Right lobe of liver (tissue), 6 donors: ENCODE results near the gene NRP2. TPM values are rescaled to one million over a fixed set of nuclear protein-coding genes. Genes with fewer than 3 reads are reported as not detected.

Source experiments
- ATAC-seq, 4 donors: fragments of 200-7000 bp; cut with Tn5 transposase; one replicate each; pipeline ENCODE4 v1.9.1; 2020; ENCODE audit warnings: mild to moderate bottlenecking in 4 of 4, moderate library complexity in 4 of 4
- DNase-seq, 3 donors: peaks; one replicate each; pipeline ENCODE4 v3.0.0-alpha.2; 2020
- H3K27ac ChIP-seq, 3 donors: fragments of 200-600 bp; one replicate each; pipeline ENCODE4 v1.8.0; 2022
- H3K27me3 ChIP-seq, 2 donors: fragments of 200-600 bp; one replicate each; pipeline ENCODE4 v1.8.0; 2022
- H3K36me3 ChIP-seq, 4 donors: fragments of 200-600 bp; sonication (generic) in 1 of 4; one replicate each; pipeline versions ENCODE4 v1.5.1 to v1.8.0; 2017 to 2022; ENCODE audit warnings: control low read depth in 1 of 4
- H3K4me1 ChIP-seq, 4 donors: fragments of 200-600 bp; sonication (generic) in 1 of 4; one replicate each; pipeline versions ENCODE4 v1.5.1 to v1.8.0; 2017 to 2022; ENCODE audit warnings: control low read depth in 1 of 4
- H3K4me3 ChIP-seq, 3 donors: fragments of 200-600 bp; one replicate each; pipeline ENCODE4 v1.8.0; 2022
- H3K9me3 ChIP-seq, 4 donors: fragments of 200-600 bp; sonication (generic) in 1 of 4; one replicate each; pipeline versions ENCODE4 v1.5.1 to v1.8.0; 2017 to 2022; ENCODE audit warnings: control low read depth in 1 of 4
- POLR2A ChIP-seq: fragments of 450-650 bp; IDR thresholded peaks from one replicate; pipeline ENCODE4 v1.6.1; 2017; ENCODE audit warnings: antibody characterized with exemption, mild to moderate bottlenecking
- WGBS: methylation state at CpG from one replicate; pipeline ENCODE4 v1.1.6; 2018; ENCODE audit warnings: low coverage, low lambda C conversion rate; ENCODE audit not compliant: insufficient coverage; ENCODE audit errors: missing lambda C conversion rate; 5-methylcytosine and 5-hydroxymethylcytosine counted together
- intact Hi-C, 2 donors: fragments of 100-400 bp; cut with DNase I; formaldehyde crosslinking; loops; one replicate each; pipeline versions ENCODE4 v1.11.2 to v1.14.1; 2022
- total RNA-seq, 6 experiments: library from RNA; depleted of rRNA in 2 of 6; stranded (reverse); fragments of >200 nt in 2 of 6; fragmentation: NEBNext Ultra II Directional in 3 of 6; extraction: Animal tissue kit (Norgen Biotek cat#: 25700) in 3 of 6; gene quantifications; one replicate each; pipeline versions ENCODE4 v1.1.0 to v1.2.4, GENCODE V29; 2016 to 2023
- TF ChIP-seq, protein P1 (sequence below), 4 donors: fragments of 200-600 bp in 3 of 4; fragments of 450-650 bp in 1 of 4; IDR thresholded peaks; one replicate each; pipeline versions ENCODE4 v1.5.1 to v1.8.0; 2016 to 2022; ENCODE audit warnings: antibody characterized with exemption in 4 of 4, mild to moderate bottlenecking in 2 of 4
- donor health status: DM: no; HTN: yes; CAD: no.
- donor health status: DM: no; HTN: no; CAD: no.
- donor health status: DM: no; HTN: no; CAD: no.
- donor health status: DM: no; HTN: yes; CAD: no.
- donor health status: DM: no; HTN: yes; CAD: no.

NRP2 gene
- total RNA-seq, 6 experiments from 2014 or later, result 5.5 to 23.7 (median 8.6) TPM

DNA sequence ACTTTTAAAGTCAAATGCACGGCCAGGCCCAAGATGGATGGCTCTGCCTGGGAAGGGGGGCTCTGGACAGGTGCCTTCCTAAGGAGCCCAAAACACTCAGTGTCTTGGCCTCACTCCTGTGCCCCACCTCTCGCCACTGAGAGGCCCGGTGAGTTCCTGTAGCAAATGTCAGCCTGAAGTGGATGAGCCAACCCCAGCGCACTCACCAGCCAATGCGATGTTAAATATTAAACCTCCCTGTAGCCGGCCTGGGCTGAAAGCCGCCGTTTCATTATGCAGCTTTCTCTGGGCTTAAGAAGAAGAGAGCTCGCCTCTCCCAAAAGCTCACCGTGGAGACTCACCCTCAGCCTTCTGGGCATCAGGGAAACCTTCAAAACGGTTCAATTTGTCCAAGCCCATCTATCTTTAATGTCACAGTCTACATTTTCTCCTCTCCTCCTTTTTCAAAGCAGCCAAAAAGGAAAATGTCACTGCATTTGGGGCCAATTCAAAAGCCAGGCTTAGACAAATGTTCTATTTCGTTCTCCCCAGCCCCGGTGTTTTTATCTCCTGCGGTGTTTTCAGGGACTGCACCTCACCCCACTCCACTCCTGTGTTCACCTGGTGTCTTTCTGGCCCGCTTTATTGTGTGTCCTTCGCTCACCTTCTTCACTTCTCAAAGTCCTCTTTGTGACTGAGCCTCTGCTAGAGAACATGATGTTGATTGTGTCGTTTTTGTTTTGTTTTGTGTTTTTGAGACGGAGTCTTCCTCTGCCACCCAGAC, 124.0 kb downstream of the NRP2 start:
- no peaks in the 10 kb centered on the region for H3K27me3 ChIP-seq
- peak overlapping the region; percentile 12 to 25 (median 17) for H3K4me3 ChIP-seq
- peak; percentile 94 to 97 (median 96) for ATAC-seq
- intact Hi-C loops, result no loop called here
- no peaks in the 10 kb centered on the region for H3K9me3 ChIP-seq
- 23% methylated on average over 14 of the region's 18 CpGs for WGBS
- peaks cover 0 to 5% (median 0%) of the 10 kb centered on the region in 4 donors for H3K4me1 ChIP-seq
- DNase-seq, result peak; percentile 58 to 81 (median 78)
- H3K27ac ChIP-seq, result peak overlapping the region in 2 of 3 donors; percentile 50 to 74
- no peaks in the 10 kb centered on the region for H3K36me3 ChIP-seq
- TF ChIP-seq, protein P1, sequence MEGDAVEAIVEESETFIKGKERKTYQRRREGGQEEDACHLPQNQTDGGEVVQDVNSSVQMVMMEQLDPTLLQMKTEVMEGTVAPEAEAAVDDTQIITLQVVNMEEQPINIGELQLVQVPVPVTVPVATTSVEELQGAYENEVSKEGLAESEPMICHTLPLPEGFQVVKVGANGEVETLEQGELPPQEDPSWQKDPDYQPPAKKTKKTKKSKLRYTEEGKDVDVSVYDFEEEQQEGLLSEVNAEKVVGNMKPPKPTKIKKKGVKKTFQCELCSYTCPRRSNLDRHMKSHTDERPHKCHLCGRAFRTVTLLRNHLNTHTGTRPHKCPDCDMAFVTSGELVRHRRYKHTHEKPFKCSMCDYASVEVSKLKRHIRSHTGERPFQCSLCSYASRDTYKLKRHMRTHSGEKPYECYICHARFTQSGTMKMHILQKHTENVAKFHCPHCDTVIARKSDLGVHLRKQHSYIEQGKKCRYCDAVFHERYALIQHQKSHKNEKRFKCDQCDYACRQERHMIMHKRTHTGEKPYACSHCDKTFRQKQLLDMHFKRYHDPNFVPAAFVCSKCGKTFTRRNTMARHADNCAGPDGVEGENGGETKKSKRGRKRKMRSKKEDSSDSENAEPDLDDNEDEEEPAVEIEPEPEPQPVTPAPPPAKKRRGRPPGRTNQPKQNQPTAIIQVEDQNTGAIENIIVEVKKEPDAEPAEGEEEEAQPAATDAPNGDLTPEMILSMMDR (IDR thresholded peaks at IDR 0.05), result no peak
- peak; percentile 22 for TF ChIP-seq POLR2A

DNA sequence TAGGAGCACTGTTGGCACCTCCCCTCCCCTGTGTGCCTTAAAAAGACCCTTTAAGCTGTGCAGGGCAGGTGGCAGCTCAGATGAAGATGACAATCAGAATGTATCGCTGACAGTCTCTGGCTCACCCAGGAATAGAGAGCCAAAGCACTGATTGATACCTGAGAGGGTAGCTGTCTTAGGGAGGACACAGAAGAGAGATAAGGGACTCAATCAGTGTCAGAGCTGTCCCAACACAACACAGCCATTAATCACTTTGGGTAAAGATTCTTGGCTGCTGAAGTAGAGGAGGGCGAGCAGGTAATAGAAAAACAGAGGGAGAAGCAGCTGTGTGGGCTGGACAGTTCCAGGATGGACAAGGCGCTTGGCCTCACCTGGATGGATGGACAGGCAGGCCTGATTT, 124.9 kb downstream of the NRP2 start:
- intact Hi-C loops, result no loop called here
- no peak overlapping the region for H3K4me3 ChIP-seq
- H3K9me3 ChIP-seq, result no peaks in the 10 kb centered on the region
- TF ChIP-seq POLR2A, result no peak
- TF ChIP-seq, protein P1 (IDR thresholded peaks at IDR 0.05), result no peak
- no peaks in the 10 kb centered on the region for H3K36me3 ChIP-seq
- peak overlapping the region in 1 of 3 donors; percentile 74 for H3K27ac ChIP-seq
- H3K27me3 ChIP-seq, result no peaks in the 10 kb centered on the region
- no peak for DNase-seq
- ATAC-seq, result no peak
- H3K4me1 ChIP-seq, result peaks cover 0 to 5% (median 0%) of the 10 kb centered on the region in 4 donors
- 94% methylated on average over 3 of the region's 3 CpGs for WGBS

DNA sequence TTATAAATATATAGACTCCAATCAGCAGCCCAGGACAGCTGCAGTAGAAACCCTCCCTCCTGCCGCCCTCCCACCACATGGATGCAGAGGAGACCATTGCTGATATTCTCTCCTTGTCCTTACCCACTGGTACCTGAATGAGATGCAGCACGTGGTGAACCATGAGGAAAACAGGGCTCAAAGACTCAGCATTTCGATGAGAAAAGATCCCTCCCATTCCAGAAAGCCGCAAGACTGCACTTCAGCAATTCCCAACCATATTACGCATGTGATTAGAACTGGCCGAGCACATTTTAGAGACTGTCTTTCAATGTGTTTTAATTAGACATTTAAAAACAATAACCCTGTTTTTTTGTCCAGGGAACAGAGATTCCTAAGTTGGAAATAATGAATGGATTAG, 125.5 kb downstream of the NRP2 start:
- Histone ChIP-seq H3K4me1 (peaks cover 0 to 5% (median 0%) of the 10 kb centered on the region in 4 donors), H3K27me3 (no peaks in the 10 kb centered on the region), H3K27ac (no peak overlapping the region), H3K4me3 (no peak overlapping the region), H3K9me3 (no peaks in the 10 kb centered on the region), H3K36me3 (no peaks in the 10 kb centered on the region)
- no peak for ATAC-seq
- intact Hi-C loops, result no loop called here
- WGBS, result 80% methylated on average over 4 of the region's 6 CpGs
- DNase-seq, result no peak
- TF ChIP-seq, protein P1 (IDR thresholded peaks at IDR 0.05), result no peak
- no peak for TF ChIP-seq POLR2A

DNA sequence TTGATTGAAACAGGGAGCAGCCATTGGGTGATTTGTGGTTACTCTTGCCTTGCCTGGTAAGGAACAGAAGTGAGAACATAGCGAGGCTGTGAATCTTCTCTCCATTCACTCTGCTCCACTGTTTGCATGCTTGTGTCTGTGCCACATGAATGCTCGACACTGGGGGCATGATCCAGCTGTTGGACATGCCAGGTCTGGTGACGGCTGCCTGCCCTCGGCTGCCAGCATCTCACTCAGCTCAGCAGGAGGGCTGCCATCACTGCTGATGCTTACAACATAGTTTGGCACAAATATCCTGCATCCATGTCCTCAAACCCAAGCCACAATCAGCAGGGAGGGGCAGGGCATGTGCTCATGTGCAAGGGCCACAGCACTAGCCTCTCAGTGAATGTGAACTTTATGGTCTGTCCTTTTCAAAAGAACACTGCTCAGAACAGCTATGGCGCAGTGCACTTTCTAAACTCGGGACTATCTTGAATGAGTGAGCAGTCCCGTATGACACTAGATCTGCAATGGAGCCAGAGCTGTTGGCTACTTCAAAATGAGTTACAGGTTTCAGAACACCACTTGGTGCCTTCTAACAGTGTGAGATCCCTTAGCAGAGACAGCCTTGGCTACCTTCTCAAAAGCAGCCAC, 126.3 kb downstream of the NRP2 start:
- Histone ChIP-seq H3K36me3 (no peaks in the 10 kb centered on the region), H3K27me3 (no peaks in the 10 kb centered on the region), H3K27ac (no peak overlapping the region), H3K4me3 (no peak overlapping the region), H3K4me1 (peaks cover 0 to 5% (median 0%) of the 10 kb centered on the region in 4 donors), H3K9me3 (no peaks in the 10 kb centered on the region)
- intact Hi-C loops, result no loop called here
- WGBS, result 34% methylated on average over 3 of the region's 7 CpGs
- peak in 2 of 4 donors; percentile 17 to 54 for ATAC-seq
- DNase-seq, result peak; percentile 31 to 83 (median 68)
- no peak for TF ChIP-seq POLR2A
- TF ChIP-seq, protein P1 (IDR thresholded peaks at IDR 0.05), result no peak
